Measurements from ENCODE around the gene AGAP2.
A peak's percentile ranks its signal among the peaks of the same experiment; 100 is the strongest.
"Not testable (repeated sequence)": the region's sequence is repeated elsewhere in the genome, so short reads cannot be mapped to it uniquely, and the experiment has no call there.

AGAP2 gene

GRCh38 chr12:57720606-57721595 is 17.6 kb downstream of the AGAP2 start:
- DNase-seq: no peak

- DNase-seq: no peak
These were observed 18.6 kb downstream of the AGAP2 start for GRCh38 chr12:57719777-57720605.

DNA sequence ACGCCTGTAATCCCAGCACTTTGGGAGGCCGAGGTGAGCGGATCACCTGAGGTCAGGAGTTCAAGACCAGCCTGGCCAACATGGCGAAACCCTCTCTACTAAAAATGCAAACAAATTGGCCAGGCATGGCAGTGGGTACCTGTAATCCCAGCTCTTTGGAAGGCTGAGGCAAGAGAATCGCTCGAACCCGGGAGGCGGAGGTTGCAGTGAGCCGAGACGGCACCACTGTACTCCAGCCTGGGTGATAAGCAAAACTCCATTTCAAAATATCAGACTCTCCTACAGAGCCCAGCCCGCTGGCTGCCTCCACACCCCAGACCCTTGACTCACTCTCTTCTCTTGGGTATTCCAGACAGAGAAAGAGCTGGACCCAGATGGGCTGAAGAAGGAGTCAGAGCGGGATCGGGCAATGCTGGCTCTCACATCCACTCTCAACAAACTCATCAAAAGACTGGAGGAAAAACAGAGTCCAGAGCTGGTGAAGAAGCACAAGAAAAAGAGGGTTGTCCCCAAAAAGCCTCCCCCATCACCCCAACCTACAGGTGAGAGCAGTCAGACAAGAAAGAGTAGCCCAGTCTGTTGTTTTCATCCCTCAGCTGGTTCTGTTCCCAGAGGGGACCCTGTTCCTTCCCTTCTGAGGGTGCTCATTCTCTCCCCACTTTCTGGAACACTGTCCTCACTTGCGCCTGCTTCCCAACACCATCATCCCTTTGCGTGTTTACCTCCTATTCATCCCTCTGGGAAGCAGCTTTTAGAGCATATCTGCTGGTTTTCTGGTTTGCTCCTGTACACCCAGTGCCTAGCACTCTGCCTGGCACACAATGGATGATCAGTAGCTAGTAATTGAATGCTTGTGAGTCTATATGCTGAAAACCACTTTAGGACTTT is 19.7 kb downstream of the AGAP2 start:
- DNase-seq: no peak

- DNase-seq: no peak
These were observed 20.5 kb downstream of the AGAP2 start for GRCh38 chr12:57717846-57718640.

DNA sequence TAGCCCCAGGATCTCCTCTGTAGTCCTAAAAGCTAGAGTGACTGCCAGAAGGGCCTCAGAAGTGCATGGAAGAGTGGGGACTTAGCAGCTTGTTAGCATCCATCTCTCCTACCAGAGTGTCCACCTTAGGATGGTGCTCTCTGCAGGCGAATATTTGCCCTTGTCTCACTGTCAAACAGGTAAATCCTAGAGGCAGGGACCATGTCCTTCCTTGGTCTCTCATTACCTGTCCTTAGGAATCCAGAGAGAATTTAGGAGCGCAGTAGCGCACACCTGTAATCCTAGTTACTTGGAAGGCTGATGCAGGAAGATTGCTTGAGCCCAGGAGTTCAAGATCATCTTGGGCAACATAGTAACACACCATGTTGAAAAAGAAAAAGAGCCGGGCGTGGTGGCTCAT is 21.4 kb downstream of the AGAP2 start:
- no peak for DNase-seq

DNA sequence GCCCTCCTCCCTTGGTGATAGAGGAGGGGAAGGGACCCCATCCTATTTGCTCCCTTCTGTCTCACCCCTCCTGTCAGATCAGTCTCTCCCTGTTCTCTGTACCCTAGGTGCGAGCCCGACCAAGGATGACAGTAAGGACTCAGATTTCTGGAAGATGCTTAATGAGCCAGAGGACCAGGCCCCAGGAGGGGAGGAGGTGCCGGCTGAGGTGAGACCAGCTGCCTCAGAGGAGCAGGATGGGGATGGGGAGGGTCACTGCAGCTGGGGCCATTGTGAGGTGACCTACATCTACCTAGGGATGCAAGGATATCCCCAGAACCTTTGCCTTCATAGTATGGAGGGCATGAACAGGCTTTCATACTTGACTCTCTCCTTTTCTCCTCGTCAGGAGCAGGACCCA is 22.2 kb downstream of the AGAP2 start:
- DNase-seq: no peak

GRCh38 chr12:57715786-57716185 is 22.8 kb downstream of the AGAP2 start:
- no peak for DNase-seq

- not testable (repeated sequence) for DNase-seq
These were observed 23.4 kb downstream of the AGAP2 start for GRCh38 chr12:57715036-57715748.

DNA sequence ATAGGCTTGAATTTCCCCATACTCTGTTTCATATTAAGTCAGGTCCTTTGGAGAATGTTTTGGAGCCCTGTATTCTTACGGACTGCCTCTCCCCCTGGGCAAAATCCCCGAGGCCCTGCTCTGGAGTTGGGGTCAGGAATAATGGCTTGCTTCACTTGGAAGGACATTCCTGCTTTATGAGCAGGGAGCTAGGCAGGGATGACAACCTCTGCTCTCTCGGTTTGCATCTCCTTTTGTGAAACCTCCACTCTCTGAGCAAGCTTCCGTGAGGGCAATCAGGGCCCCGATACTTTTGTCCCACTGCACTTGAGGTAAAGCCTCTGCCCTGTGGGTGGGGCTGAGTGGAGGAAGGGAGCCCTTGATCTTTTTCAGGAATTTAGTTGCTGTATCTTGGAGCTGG is 25.3 kb downstream of the AGAP2 start:
- DNase-seq: no peak

- DNase-seq: no peak
These were observed 25.8 kb downstream of the AGAP2 start for GRCh38 chr12:57712701-57713100.

- DNase-seq: no peak
These were observed 30.2 kb downstream of the AGAP2 start for GRCh38 chr12:57708296-57708695.

- no peak for DNase-seq
These were observed 31.3 kb downstream of the AGAP2 start for GRCh38 chr12:57707250-57707649.

GRCh38 chr12:57700317-57700716 is 38.2 kb downstream of the AGAP2 start:
- DNase-seq: no peak

DNA sequence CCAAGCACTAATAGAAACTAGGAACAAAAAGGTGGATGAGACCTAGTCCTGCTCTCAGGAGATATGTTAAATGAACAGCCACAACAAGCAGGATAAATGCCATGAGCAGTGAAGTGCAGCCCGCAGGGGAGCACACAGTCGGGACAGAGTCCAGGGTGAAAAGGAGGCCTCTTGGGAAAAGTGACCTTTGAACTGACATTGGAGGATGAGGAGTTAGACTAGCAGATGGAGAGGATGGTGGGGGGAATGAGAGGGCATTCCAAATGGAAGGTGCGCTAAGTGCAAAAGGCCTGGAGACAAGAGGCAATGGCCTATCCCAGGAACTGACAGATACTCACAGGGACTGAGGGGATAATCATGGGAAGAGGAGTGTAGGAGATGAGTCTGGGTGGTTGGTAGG is 40.1 kb downstream of the AGAP2 start:
- DNase-seq: no peak

GRCh38 chr12:57697076-57697475 is 41.5 kb downstream of the AGAP2 start:
- no peak for DNase-seq

DNA sequence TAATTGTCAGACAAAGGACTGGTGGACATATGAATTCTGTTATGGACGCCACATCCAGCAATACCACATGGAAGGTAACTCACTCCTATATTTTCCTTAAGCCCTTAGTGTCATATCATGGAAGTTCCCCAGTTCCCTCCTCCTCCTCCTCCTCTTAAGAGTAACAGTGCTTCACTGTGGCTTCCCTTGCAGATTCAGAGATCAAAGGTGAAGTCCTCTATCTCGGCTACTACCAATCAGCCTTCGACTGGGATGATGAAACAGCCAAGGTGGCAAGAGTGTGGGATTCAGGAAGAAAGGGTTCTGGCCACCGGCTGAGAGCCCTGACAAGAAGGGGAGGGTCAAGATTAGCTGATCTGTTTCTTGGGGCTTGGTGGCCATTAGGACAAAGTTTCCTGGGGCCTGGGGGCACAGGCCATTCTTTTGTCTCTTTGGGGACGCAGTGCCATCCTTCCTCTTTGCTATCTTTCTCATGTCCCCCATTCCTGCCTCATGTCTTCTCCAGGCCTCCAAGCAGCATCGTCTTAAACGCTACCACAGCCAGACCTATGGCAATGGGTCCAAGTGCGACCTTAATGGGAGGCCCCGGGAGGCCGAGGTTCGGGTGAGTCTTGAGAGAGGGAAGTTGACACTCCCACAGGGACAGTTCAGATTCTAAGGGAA is 42.6 kb downstream of the AGAP2 start:
- DNase-seq: no peak

DNA sequence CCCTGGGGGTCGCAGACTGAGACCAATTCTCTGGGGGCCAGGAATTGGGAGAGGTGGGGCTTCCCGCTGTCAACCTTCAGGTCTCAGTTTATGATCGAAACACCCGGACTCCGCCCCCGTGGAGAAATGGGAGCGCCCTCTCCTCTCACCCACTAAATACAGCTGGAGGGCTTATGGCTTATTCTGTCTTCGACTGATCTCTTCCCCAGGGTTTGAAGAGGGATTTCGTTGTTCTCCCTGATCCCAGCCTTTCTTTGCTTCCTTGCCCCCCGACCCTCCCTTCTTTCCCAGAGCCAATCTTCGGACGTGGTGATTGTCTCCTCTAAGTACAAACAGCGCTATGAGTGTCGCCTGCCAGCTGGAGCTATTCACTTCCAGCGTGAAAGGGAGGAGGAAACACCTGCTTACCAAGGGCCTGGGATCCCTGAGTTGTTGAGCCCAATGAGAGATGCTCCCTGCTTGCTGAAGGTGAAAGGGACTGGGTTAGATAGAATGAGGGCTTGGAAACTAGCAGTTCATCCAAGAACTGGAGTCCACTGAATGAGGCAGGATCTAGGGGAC is 44.0 kb downstream of the AGAP2 start:
- no peak for DNase-seq

- DNase-seq: peak; percentile 100
These were observed 44.7 kb downstream of the AGAP2 start, which contains the start of gene OS9 for GRCh38 chr12:57693659-57694458. Gene OS9, plus strand, starts transcription at chr12:57694132. Its CDS starts 30 bp downstream, at chr12:57694162.

DNA sequence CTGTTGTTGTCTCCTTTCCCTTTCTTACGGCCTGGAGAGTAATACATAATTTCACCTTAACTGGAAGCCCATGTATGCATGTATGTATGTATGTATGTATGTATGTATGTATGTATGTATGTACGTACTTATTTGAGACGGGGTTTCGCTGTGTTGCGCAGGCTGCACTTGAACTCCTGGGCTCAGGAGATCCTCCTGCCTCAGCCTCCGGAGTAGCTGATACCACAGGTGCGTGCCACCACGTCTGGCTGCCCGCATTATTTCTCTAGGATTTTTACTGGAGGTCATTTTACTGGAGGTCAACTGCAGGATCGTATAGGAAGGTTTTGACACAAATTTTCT is 45.3 kb downstream of the AGAP2 start:
- no peak for DNase-seq
